Choroid plexus epithelial cell (primary cell): ENCODE data around the gene KIF5A.

Source experiments
- DNase-seq: peaks from one replicate; pipeline ENCODE4 v3.0.0-alpha.2; 2010; ENCODE audit warnings: low read depth
- H3K4me3 ChIP-seq: 2 replicates; pipeline ENCODE4 v1.5.1; 2011; ENCODE audit warnings: low read depth, mild to moderate bottlenecking, control low read depth, low read length, moderate library complexity
- TF ChIP-seq, protein P1 (sequence below): conservative IDR thresholded peaks from 2 replicates; pipeline ENCODE4 v1.5.1; 2011; ENCODE audit warnings: low read depth, mild to moderate bottlenecking, control low read depth, inconsistent platforms, low read length, moderate library complexity

Gene KIF5A

DNA sequence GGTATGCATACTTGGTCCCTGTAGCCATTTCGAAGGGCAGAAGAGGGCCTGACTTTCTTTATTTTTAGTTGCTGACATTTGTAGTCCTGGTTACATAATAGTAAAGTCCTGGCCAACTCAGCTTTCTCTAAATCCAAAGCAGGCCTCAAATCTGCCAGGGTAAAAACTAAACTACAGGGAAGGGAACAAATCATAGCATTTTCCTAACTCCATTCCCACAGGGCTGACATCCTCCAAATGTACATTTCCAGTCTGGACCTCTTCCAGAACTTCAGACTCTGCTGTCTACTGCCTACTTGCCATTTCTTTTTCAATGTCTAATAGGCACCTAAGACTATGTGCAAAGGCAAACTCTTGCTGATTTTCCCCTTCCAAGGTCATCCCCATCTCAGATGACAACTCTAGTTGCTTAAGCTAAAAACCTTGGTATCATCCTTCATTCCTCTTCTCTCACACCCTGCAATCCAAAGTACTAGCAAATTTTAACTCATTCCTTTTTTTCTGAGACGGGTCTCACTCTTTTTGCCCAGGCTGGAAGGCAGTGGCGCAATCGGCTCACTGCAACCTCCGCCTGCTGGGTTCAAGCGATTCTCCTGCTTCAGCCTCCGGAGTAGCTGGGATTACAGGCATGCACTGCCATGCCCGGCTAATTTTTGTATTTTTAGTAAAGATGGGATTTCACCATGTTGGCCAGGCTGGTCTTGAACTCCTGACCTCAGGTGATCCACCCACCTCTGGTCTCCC lies 31.5 kb upstream of the KIF5A start:
- TF ChIP-seq, protein P1, sequence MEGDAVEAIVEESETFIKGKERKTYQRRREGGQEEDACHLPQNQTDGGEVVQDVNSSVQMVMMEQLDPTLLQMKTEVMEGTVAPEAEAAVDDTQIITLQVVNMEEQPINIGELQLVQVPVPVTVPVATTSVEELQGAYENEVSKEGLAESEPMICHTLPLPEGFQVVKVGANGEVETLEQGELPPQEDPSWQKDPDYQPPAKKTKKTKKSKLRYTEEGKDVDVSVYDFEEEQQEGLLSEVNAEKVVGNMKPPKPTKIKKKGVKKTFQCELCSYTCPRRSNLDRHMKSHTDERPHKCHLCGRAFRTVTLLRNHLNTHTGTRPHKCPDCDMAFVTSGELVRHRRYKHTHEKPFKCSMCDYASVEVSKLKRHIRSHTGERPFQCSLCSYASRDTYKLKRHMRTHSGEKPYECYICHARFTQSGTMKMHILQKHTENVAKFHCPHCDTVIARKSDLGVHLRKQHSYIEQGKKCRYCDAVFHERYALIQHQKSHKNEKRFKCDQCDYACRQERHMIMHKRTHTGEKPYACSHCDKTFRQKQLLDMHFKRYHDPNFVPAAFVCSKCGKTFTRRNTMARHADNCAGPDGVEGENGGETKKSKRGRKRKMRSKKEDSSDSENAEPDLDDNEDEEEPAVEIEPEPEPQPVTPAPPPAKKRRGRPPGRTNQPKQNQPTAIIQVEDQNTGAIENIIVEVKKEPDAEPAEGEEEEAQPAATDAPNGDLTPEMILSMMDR, result no peak
- peak overlapping the region; percentile 92 for H3K4me3 ChIP-seq

DNA sequence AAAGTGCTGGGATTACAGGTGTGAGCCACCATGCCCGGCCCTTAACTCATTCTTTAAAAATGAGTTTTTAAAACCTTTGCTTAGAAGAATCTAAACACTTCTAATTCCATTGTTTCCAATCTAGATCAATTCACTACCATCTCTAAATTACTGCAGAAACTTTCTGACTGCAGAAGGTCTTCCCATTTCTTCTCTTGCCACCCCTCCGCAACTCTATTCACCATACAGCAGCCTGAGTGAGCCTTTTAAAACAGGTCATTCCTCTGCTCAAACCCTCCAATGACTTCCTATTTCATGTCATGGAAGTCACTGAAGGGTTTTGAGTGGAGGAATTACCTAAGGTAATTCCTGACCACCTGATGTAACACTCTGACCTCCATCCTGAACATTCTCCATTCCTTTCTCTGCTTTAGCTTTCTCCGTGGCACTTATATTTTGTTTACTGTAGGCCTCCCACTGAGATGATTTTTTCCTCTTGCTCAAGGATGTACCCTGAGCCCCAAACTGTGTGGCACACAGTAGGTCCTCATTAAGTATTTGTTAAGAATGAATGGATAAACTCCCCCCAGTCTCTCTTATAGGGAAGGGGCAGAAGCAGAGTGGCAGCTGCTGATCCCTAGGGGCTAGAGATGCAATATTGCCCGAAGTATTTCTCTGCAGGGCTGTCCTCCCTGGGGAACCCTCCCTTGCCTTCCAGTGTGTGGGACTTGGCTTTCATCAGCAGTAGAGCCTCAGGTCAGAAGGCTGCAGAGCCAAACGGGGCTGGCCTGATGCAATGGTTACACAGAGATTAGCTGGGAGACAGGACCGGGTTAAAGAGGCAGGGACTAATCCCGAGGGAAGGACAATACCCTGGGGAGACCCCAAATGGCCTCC lies 30.7 kb upstream of the KIF5A start:
- H3K4me3 ChIP-seq, result peak overlapping the region; percentile 92
- TF ChIP-seq, protein P1, result no peak
- peak; percentile 62 for DNase-seq

More for the DNA sequence above, 31.5 kb upstream of the KIF5A start:
- peak; percentile 22 for DNase-seq

DNA sequence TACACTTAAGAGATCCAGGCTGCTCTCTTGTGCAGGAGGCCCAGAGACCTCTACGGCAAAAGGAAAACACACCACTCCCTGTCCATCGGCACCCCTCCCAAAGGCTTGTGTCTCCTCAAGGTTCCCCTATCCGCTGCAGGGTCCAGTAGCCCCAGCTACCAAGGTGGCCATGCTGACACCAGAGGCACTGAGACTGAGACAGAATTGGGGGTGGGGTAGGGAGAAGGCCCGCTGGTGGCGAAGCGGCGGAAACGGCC lies 30.1 kb upstream of the KIF5A start:
- TF ChIP-seq, protein P1, result no peak
- H3K4me3 ChIP-seq, result peak overlapping the region; percentile 92
- no peak for DNase-seq

DNA sequence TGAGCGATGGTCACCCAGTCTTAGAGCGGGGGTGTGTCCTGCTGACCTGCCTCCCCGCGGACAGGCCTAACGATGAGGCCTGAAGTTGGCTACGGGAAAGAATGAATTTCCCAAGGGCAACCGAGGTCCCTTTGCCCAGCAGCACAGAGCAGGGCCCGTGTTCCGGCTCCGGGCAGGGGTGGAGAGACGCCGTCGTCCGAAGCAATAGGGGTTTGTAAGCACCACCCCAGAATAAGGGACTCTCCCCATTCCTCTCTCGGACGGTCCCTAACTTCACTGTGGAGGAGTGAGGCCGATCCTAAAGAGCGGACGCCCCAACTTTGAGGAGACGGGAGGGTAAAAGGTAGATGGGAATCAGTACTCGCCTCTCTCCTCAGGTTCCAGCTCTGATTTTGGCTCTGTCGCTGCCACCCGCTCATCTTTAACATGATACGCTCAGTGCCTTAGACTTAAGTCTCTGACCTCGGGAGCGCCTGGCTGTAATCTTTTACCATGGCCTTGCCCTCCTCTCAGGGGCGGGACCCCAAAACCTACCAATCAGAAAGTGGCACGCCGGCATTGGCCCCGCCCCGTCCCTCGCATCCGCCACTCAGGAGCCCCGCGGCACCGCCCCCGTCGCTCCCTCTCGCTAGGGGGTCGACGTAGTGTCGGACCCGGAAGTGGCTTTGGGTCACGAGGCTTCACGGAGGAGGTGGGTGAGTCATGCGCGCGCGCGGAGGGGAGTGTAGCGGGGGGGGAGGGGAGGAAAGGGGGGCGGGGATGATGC lies 29.6 kb upstream of the KIF5A start, which contains the start of gene DDIT3:
DDIT3 (minus strand) TSS at position 462 of the 766 bp plus-strand sequence. CDS start 3,108 bp downstream, outside the sequence.
- peak within 1 kb of the TSS; percentile 92 for H3K4me3 ChIP-seq
- TF ChIP-seq, protein P1, result no peak
- peak; percentile 99 for DNase-seq

DNA sequence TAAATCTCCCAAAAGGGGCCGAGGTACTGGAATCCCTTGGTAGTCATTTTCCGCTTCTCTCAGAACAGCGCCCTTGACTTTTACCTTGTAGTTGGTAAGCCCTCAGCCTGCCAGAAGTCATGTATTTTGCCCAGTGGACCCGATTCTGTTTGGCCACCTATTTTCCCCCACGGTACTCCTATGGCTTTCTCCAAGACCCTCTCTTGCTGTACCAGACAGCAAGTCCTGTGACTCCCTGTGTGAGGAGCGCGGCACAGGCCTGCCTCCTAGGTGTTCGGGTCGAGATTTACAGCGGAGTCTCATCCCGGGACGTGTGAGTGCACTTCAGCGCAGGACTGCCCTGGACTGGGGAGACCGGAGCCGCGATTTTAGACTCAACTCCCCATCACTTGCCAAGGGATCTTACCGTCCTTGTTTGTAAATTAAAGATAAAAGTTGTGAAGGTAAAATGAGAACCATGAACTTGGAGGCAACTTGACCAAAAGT lies 28.3 kb upstream of the KIF5A start:
- H3K4me3 ChIP-seq, result no peak overlapping the region
- TF ChIP-seq, protein P1, result no peak
- DNase-seq, result peak; percentile 72

DNA sequence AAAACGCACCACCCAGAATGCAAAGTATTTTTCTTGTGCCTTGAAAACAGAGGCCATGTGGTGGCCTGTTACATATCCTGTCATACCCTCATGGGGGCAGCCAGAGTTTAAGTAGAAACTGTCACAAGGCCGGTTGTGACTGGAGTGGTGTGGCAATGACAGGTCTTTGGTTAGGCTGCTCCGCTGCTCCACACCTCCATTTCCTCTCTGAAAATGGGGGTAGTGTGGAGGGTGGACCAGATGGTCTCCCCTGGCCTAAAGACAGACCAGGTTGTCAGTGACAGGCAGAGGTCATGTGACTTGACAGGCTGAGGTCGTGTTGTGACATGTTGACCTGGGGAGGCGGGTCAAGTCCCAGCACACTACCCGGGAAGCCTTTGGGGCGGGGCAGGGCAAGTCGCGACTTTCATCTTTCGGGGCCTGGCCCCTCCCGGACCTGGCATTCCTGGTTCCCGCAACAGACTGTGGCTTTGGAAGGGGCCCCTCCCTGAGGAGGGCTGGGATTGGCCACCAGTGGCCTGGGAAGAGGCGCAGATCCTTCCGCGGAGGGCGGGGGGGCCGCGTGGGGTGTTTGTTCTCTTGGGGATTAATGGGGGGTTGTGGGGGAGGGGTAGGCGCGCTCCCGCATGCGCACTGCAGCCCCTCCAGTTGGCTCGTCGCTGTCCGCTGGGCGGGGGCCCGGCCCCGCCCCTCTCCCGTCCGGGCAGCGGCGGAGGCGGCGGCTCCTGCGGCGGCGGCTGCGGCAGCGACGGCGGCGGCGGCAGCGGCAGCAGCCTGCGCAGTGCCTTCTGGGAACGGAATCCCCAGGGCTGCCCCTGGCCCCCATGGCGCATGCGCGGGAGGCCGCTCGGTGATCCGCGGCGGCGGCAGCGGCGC lies 27.6 kb upstream of the KIF5A start, which contains the start of gene MBD6:
MBD6 (plus strand) TSS at position 814 of the 876 bp plus-strand sequence. CDS start 1,480 bp downstream, outside the sequence.
- peak within 1 kb of the TSS; percentile 79 for H3K4me3 ChIP-seq
- TF ChIP-seq, protein P1, result no peak
- DNase-seq, result peak; percentile 95
